ENCODE results near the gene AFDN.

The AFDN gene

DNA sequence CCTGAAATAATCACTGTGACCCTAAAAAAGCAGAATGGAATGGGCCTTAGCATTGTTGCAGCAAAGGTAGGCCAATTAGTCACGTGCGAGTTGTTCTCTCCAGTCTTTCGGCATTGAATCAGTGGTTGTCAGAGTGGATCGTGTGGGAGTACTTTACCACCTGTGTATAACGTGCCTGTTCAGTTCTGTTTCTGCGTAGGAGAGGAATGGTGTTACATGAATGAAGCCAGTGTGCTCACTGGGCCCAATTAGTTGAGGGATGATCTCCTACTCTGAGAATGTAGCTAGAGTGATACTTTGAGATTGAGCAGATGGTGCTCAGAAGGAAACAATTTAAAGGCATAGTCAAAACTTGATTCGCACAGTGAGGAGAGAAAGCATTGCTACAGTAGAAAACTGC is 98.3 kb downstream of the AFDN start:
- no peak for DNase-seq

DNA sequence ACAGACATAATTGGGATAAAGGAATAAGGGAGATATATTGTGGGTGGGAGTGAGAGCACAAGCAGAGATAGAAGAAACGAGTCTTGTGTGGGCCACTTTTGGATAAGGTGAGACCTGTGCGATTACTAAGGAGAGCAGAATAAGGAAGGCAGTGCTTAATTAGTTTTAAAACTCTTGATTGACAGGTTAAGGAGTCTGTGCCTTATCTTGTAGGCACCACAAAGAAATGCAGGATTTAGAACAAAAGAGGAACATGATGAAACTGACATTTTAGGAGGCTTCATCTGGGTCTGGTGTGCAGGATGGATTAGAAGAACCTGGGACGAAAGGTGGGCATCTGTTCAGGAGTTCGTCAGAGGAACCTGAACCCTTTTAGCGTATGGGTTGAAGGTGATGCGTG is 100.5 kb downstream of the AFDN start:
- no peak for DNase-seq

DNA sequence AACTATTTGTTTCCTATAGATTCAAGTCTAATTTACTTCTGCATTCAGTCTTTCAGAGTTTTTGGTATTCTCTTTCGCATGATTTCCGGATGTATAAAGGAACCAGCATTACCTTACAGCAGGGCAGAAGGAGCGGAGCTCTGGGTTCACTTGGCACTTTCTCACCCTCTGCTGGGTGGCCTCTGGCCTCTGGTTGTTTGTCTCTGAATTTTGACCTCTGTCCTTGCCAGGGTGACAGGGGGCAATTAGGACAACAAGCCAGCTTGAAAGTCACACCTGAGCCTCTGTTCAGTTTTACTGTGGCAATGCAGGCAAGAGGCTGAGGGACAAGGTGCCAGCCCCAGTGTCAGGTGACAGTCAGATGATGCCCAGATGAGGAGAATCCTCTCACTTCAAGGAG is 101.4 kb downstream of the AFDN start:
- DNase-seq: no peak

DNA sequence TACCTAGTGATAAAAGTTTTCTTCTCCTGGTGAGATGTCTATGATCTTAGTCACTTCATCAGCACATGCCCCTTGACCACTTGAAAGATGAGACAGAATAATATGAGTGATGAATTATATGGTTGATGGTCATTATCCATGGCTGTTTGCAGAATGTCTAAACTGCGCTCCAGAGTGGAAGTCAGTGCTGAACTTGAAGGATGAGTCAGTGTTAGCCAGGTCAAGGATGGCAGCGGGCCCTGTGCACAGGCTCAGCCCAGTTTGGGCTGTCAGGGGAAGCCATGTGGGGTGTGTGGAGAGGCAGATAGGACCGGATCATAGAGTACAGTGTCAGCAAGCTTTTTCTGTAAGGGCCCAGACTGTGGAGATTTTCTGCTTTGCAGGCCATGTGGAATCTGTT is 103.6 kb downstream of the AFDN start:
- no peak for DNase-seq

DNA sequence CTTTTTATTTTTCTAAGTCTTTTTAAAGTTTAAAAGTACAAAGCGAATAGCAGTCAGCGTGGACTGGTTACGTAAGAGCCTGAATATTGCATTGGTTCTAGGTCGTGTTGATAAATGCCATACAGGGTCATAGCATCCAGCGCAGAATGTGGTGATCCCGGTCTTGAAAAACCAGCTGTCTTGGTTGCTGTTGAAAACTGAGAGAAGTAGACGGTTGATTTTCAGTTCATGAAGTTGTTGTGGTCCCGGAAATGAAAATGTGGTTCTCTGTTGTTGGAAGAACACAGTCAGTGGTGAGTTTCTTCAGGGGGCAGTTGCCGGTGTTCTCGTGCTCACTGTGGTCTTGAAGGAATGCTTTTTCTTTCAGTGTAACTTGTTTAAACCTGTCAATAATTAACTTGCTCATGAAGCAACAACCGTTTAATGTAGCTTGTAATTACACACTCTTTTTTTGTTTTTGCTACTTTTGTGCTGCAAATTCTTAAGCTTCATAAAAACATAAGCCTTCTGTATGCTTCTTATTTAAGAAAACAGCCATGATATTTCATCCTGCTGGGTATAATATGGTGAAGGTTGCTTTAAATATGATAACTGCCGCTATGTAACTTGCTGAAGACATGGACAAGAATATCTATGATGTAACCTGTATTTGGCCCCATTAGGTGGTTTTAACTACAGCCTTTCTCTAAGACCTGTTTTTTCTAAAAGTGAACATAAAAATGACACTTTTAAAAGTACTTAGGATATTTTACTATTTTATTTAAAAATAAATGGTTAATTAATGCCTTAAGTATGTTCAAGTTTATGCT is 106.0 kb downstream of the AFDN start:
- DNase-seq: no peak

DNA sequence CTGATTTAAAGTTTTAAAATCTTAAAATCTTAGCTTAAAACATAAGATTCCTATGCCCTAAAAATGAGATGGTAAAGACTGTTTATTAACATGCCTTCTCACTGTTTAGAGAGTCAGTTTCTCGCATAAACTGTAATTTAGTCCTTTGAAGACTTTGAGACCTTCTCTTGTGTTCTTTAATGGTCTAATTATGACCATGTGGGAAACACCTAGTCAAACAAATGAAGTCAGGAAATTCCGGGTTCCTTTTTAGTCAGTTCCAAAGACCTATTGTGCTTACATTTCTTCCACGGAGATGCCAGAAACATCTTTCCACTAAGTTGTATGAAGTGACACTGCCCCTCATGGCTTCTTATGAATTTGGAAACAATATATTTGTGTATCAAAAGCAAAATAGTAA is 106.6 kb downstream of the AFDN start:
- no peak for DNase-seq

DNA sequence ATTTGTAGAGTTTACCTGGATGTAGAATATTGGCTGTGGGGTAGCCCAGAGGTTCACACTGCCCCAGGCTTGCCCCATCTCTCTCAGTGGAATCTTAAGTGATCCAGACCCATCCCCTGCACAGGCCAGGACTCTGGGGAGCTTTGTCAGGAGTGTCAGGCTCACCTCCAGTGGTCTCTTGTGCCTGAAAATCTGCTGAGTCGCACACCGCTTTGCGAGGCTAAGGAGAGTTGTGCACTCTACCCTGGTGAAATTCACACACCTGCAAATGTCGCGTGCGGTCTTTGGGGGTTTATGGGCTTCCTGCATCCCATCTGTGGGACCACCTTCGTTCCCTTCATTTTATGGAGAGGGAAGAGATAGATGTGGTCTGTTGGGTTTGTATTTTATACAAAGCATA is 107.1 kb downstream of the AFDN start:
- DNase-seq: no peak

DNA sequence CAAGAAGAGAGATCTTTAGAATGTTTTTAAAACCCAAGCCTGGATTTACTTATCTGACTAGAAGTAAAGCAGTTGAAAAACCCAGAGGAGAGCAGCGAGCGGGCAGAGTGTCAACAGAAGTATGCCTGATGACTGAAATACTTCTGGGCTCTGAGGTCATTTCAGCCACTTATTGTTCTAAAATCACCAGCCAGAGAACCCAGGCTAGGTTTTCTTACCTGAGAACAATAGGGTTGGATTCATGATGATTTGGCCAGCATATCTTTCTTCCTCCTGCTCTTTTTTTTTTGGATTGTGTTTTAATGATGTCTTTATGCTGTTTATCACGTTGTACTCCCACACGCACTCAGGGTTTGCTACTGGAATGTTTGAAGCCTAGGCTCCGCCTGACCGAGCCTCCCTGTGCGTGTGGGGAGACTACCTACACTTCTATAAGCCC is 107.7 kb downstream of the AFDN start:
- DNase-seq: no peak

DNA sequence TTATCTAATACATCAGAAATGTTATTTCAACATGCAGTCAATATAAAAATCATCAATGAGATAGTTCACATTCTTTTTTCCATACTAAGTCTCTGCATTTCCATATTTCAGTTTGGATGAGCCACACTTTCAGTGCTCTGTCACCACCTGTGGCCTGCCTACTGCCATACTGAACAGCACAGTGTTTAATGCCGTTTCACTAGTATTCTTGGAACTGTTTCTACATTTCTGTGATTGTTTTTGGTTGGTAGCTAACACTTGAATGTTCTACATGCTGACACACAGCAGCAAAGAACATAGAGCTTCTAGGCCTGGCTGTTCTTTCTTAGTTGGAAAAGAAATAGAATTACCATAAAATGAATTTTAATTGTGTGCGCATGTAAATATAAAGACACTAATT is 109.3 kb downstream of the AFDN start:
- DNase-seq: no peak

DNA sequence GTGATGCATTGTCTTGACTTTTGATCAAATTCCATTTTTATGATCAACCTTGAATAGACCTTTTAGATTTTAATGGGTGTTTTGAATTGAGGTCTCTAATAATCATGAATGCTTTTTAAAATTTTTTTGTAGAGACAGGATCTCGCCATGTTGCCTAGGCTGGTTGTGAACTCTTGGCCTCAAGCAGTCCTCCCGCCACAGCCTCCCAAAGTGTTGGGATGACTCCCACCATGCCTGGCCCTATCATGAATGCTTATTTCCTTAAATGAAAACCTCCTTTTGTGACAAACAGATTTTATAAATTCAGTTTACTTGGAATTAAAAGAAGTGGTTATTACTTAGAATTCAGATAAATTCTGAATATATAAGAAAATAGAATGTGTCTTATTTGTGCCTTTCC is 110.6 kb downstream of the AFDN start:
- DNase-seq: no peak

DNA sequence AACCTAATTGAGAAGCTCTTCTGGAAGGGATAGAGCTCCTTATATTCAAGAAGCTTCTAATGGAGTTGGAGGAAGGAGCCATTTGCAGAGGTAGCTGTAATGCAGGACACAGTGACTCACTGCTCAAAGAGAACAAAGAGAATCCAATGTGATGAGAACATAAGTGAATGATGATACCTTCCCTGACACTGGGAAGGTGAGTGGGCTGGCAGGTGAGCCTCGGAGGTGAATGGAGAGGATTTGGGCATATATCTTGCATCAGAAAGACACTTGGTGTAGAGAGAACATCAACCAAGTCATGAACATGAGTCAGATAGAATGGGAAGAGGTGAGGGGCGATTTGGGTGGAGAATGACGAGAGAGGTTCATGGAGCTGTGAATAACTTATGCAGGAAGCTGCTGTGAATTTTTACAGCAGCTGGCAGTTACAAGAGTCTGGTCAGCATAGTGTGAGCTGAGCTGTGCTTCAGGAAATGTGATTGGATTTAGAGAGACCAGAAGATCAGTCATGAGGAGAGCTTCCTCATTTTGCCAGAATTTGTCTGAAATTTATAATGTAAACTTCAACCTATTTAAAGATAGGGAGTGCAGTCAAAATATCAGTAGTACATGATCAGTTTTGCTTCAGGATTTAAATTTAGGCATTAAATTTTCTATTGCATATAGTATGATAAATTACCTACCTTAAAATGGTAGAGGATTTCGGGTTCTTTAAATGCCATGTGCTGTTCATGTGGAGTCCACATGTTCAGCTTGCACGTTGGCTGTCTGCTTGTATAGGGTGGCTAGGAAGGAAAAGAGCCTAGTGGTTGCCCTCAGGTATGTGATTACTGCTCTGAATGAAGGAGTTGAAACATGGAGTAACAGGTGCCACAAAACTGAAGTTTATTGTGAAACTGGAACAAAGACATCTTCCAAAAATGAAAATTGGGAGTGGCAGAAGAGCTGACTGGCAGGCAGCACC is 111.5 kb downstream of the AFDN start:
- no peak for DNase-seq

DNA sequence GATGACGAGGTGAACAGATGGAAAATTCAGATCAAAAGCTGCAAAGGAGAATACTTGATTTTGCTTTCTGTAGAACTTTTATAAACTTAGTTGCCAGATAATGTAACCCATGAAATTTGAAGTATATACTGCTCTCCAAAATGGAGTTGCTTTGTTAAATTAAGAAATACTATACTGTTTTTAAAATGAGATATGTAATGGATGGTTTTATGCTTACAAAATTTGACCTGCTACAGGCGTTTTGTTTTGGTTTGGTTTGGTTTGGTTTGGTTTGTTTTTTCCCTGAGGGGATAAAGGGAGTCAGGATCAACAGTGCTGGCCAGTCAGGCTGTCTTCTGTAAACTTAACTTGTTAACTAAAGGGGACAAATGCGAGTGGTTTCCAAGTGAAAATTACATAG is 115.1 kb downstream of the AFDN start:
- DNase-seq: no peak

DNA sequence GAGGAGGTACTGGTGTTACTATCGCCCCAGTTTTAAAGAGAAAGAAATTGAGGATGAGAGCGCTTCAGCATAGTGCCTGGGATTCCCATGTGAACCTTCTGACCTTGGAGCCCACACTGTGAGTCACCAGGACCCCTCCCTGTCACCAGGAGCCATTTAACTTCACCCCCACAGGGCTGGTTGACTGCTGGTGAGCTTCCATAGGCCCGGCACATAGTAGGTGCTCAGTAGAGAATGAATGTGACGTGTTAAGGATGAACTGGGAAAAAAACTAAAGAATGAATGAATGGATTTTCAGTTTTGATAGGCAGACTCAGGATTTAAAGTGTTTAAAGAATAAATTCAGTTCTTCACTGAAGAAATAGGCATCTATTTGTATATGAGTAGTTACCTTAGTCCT is 117.4 kb downstream of the AFDN start:
- DNase-seq: no peak

DNA sequence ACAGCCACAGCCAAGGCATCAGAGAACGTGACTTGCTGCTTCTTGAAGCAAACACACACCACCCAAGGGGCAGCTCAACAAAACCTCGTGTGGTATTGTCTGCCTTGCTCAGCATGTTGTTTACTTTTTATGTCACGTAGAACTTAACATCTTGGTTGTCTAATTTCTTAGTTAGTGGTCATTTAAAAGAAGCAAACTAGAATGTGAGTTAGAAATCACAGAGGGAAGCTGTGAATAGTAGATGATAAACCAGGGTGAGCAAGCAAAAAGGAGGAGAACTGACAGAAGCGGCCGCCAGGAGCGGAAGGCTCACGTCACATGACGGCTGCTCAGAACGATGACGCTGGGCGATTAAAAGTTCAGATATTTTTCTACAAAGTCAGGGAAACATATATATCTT is 119.3 kb downstream of the AFDN start:
- DNase-seq: no peak

DNA sequence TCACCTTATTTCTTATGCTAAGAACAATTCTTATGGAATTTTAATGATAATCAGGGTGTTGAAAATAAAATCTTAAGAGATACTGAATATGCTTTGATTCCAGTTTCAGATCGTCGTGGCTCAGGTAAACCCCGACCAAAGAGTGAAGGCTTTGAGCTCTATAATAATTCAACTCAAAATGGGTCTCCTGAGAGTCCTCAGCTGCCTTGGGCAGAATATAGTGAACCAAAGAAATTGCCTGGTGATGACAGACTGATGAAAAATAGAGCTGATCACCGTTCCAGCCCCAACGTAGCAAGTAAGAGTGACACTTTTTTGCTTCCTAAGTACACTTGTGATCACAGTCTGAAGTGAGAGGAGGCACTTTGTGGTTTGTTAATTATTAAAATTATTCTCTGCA is 119.9 kb downstream of the AFDN start:
- no peak for DNase-seq

DNA sequence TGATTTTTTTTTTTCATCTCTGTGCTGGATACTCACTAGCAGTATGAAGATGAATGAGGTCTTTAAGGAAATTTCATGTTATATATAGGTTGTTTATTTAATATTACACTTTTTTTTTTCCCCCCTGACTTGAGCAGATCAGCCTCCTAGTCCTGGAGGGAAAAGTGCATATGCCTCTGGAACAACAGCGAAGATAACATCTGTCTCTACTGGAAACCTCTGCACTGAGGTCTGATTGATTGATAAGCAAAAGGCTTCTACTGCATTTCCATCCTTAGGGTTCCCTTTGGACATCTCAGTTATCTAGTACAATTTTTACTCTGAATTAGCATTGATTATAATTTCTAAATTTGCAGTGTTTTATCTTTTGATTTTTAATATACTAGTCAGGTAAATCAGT is 121.0 kb downstream of the AFDN start:
- no peak for DNase-seq

DNA sequence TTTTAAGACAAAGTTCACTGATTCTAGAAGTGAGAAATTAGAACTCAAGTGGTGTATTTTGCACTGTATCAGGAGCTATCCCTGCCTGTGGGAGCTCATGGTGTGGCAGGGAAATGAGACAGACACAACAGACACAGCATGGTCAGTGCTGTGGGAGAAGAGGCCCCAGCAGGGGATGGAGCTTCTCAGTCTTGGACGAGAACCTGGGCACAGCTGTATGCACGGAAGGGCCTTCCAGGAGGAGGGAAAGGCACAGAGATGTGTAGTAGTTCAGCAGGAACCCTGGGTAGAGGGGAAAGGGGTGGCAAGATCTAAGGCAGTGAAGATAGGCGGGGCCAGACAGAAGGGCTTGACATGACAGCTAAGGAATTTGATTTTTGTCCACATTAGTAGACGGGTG is 122.0 kb downstream of the AFDN start:
- no peak for DNase-seq

DNA sequence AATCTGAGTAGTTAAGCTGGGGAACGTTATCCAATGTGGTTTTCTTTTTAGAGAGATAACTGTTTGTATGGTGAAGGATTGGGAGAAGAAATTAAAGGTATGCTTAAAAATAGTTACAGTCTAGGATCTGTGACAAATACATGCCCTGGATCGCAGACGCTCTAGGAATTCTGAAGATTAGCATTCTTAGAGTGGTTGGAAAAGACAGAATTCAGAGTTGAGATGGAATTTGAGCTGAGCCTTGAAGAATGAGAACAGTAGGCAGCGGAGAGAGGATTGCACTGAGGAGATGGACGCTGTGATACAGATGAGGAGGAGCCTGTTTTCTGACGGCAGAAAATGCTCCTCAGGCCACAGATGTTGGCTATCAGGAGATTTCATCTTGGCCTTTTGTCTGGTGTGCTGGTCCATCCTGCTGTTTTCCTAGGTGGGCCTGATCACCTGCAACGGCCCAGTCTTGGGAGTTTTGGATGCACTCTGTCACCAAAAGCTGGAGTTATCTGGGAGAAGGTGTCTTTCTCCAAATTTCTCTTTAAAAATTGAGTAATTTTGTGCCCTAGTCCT is 122.5 kb downstream of the AFDN start:
- no peak for DNase-seq

DNA sequence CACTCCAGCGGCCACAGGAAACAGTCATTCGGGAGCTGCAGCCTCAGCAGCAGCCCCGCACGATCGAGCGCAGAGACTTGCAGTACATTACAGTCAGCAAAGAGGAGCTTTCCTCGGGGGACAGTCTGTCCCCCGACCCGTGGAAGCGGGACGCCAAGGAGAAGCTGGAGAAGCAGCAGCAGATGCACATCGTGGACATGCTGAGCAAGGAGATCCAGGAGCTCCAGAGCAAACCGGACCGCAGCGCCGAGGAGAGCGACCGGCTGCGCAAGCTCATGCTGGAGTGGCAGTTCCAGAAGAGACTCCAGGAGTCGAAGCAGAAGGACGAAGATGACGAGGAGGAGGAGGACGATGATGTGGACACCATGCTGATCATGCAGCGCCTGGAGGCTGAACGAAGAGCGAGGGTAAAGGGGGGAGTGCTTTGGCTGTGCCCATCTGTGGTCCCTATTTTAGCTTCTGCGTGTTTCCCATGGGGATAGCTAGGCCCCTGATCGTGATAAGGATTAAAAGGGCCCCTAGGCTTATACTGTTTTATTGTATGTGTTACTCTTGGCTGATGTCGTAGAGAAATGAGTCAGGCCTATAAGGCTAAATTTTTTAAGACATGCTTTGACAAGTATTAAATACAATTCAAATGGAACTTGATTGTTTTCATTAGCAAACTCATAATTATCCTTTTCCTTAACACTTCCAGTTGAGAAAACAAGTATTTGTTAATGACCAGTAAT is 125.2 kb downstream of the AFDN start:
- no peak for DNase-seq

DNA sequence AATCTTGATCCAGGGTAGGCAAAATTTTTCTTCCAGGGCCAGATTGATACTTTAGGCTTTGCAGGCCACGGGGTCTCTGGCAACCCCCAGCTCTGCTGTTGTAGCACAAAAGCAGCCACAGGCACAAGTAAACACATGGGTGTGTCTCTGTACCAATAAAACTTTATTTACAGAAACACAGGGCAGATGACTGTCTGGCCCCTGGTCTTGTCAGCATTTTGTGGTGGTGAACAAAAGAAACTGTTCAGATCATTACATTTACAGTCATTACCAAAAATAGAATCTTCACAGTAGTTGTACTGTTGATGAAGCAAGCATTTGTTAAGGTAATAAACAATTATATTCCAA is 125.8 kb downstream of the AFDN start:
- DNase-seq: no peak

DNA sequence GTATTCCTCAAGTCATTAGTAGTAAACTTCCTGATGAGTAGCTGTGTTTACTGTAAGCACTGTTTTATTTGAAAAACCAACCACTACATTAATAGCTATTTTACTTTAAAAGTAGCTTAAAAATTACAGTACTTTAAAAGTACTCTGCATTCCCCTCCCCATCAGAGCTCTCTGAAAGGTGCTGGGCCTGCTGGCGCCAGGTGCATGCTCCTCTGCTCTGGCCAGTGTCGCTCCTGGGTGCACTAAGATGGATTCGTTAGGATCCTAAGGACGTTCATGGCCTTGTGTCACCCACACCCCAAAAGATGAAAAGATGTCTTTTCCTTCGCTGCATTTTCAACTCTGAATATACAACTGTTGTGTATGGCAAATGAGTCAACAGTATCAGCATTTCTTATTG is 126.8 kb downstream of the AFDN start:
- no peak for DNase-seq

DNA sequence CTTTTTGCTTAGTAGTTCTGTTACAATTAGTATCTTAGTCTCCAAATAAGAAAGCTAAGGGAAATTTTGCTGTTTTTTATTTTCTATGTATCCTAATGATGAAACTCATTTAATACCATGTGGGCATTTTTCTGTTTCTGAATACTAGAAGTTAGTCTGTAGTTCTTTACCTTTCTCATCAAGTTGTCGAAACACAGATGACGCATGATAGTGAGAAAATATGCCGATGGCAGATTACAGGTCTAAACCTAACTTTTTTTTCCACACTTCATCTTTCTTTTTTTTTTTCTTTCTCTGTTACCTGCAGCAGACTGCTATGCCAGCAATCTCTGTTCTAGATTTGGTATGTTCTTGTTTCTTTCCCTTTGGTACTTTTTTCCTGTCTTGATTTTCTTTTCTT is 127.4 kb downstream of the AFDN start:
- no peak for DNase-seq

DNA sequence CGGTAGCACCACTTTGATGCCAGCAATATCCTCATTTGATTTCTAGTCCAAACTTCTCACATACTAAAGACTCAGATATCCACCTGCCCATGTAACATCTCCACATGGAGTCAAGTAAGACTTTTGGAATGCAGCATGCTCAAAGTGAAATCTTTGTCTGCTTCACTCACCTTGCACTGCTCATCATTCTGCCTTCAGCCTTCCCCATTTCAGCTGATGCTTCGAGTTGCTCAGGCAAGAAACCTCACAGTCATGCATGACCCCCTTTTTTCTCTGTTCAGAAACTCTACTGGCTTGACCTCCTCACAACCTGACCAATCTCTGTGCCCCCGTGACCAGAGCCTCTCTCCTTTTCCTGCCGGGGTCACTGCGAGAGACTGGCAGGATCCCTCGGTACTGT is 129.8 kb downstream of the AFDN start:
- DNase-seq: no peak

All from SHP77 treated with DMSO at 0.1 percent for 48 hours (cell line).